Colonic mucosa (tissue), 4 donors: ENCODE results near the gene ABCC8. TPM values are rescaled to one million over a fixed set of nuclear protein-coding genes. Genes with fewer than 3 reads are reported as not detected.
"Not testable (repeated sequence)": the region's sequence is repeated elsewhere in the genome, so short reads cannot be mapped to it uniquely, and the experiment has no call there.

Experiments
- DNase-seq: peaks from one replicate; pipeline ENCODE4 v3.0.0-alpha.2; 2020
- H3K27ac ChIP-seq: fragments of 200-600 bp; one replicate; pipeline ENCODE4 v1.8.0; 2021
- H3K27me3 ChIP-seq: fragments of 200-600 bp; one replicate; pipeline ENCODE4 v1.8.0; 2021
- H3K36me3 ChIP-seq: fragments of 200-600 bp; one replicate; pipeline ENCODE4 v1.8.0; 2021
- H3K4me1 ChIP-seq: fragments of 200-600 bp; one replicate; pipeline ENCODE4 v1.8.0; 2021; ENCODE audit warnings: mild to moderate bottlenecking
- H3K4me3 ChIP-seq: fragments of 200-600 bp; one replicate; pipeline ENCODE4 v1.8.0; 2021
- H3K9ac ChIP-seq, 2 donors: one replicate each; pipeline ENCODE4 v1.7.0; 2013; ENCODE audit warnings: control low read depth in 2 of 2, low read depth in 2 of 2, low read length in 2 of 2
- H3K9me3 ChIP-seq: fragments of 200-600 bp; one replicate; pipeline ENCODE4 v1.8.0; 2021
- CTCF ChIP-seq: fragments of 200-600 bp; IDR thresholded peaks from one replicate; pipeline ENCODE4 v1.8.0; 2022; ENCODE audit warnings: antibody characterized with exemption, mild to moderate bottlenecking
- intact Hi-C: fragments of 100-400 bp; cut with DNase I; formaldehyde crosslinking; loops from one replicate; pipeline ENCODE4 v1.14.1; 2022
- total RNA-seq, 2 donors: library from RNA; stranded (reverse); fragmentation: NEBNext Ultra II Directional in 1 of 2; extraction: Animal tissue kit (Norgen Biotek cat#: 25700) in 1 of 2; gene quantifications; one replicate each; pipeline ENCODE4 v1.2.1, GENCODE V29; 2021
- donor health status: healthy.
- donor health status: DM: no; HTN: no; CAD: no.
- donor health status: DM: no; HTN: no; CAD: no.

The ABCC8 gene
- total RNA-seq, 2 donors from 2014 or later: 2.1 to 4.7 TPM

DNA sequence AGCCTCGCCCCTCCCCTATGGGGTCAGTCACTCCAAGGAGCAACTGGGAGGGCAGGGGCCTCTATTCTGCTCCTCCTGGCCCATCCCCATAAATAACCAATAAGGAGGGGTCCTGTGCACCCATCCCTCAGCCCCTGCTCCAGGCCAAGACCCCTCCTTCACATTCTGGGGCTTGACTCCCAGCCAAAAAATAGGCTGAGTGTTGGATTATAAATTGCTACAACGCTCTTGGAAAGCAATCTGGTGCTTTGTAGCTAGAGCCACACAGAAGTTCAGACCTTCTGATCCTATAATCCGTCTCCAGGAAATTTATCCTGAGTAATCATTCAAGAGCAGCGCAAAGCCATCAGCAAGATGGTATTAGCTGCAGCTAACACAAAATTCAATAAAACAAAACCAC, 42.5 kb downstream of the ABCC8 start:
- Histone ChIP-seq H3K4me3 (no peak overlapping the region), H3K27me3 (no peaks in the 10 kb centered on the region), H3K9me3 (no peaks in the 10 kb centered on the region), H3K27ac (no peak overlapping the region), H3K36me3 (no peaks in the 10 kb centered on the region), H3K4me1 (no peaks in the 10 kb centered on the region), H3K9ac (no peak overlapping the region)
- TF ChIP-seq CTCF: no peak
- DNase-seq: no peak
- intact Hi-C loops: no loop called here

DNA sequence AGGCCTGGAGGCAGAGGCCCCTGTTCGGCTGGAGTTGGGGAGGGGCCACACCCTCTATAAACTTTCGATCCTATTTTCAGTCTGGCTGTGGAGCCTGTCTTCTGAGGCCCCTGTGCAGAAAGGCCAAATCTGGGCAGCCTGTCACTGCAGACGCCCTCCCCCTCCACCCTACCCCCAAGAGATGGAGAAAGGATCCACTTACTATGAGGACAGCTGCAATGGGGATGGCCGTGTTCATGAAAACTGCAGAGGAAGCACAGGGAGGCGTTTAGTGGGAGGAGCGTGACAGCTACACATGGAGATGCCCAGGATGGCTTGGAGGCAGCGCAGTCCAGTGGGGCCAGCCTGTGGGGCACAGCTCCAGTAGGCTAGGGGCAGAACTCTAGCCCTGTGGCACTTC, 44.6 kb downstream of the ABCC8 start:
- no peaks in the 10 kb centered on the region for H3K27me3 ChIP-seq
- H3K27ac ChIP-seq: no peak overlapping the region
- DNase-seq: no peak
- H3K4me3 ChIP-seq: no peak overlapping the region
- intact Hi-C loops: no loop called here
- no peaks in the 10 kb centered on the region for H3K9me3 ChIP-seq
- no peak for TF ChIP-seq CTCF
- no peaks in the 10 kb centered on the region for H3K4me1 ChIP-seq
- no peaks in the 10 kb centered on the region for H3K36me3 ChIP-seq
- H3K9ac ChIP-seq: no peak overlapping the region

GRCh38 chr11:17431139-17431538, 45.5 kb downstream of the ABCC8 start:
- Histone ChIP-seq H3K27me3 (no peaks in the 10 kb centered on the region), H3K4me1 (no peaks in the 10 kb centered on the region), H3K9ac (no peak overlapping the region), H3K36me3 (no peaks in the 10 kb centered on the region), H3K4me3 (no peak overlapping the region), H3K9me3 (no peaks in the 10 kb centered on the region), H3K27ac (no peak overlapping the region)
- TF ChIP-seq CTCF: no peak
- intact Hi-C loops: no loop called here
- no peak for DNase-seq

DNA sequence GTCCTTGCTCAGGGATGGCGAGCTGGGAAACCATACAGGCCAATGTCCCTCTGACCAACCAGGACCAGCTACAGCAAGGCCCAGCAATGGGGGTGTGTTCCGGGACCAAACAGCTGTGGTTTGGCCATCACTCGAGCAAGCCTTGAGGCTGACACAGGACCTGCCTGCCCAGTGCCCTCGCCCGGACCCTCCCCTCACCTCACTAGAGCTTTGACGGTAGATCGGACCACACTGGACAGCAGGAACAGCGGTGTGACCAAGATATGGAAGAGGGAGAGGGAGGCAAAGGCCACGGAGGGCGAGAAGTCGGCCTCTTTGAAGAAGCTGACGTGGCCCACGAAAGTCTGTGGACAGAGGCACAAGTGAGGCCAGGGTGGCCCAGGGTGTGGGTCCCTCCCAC, 46.0 kb downstream of the ABCC8 start:
- DNase-seq: no peak
- H3K36me3 ChIP-seq: no peaks in the 10 kb centered on the region
- H3K9me3 ChIP-seq: no peaks in the 10 kb centered on the region
- no peaks in the 10 kb centered on the region for H3K4me1 ChIP-seq
- intact Hi-C loops: no loop called here
- no peak overlapping the region for H3K9ac ChIP-seq
- no peak overlapping the region for H3K4me3 ChIP-seq
- no peaks in the 10 kb centered on the region for H3K27me3 ChIP-seq
- TF ChIP-seq CTCF: no peak
- H3K27ac ChIP-seq: no peak overlapping the region

DNA sequence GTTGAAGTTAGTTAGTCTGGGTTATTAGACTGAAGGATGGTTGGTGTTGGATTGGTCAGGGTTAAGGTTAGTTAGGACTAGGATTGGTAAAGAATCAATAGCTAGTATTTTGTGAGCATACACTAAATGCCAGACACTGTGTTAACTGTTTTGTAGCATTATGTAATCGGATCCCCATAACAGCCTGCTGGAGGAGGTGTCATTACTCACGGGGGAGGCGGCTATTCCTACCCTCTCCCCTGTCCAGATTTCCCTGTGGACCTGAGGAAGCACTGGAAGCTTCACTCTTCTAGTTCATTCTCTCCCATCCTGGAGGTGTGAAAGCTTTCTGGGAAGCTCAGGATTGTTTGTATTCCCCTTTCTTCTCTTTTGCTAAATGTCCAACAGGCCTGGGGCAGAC, 47.7 kb downstream of the ABCC8 start:
- H3K36me3 ChIP-seq: no peaks in the 10 kb centered on the region
- intact Hi-C loops: no loop called here
- no peak for DNase-seq
- no peaks in the 10 kb centered on the region for H3K9me3 ChIP-seq
- H3K27me3 ChIP-seq: no peaks in the 10 kb centered on the region
- TF ChIP-seq CTCF: no peak
- H3K4me3 ChIP-seq: no peak overlapping the region
- H3K9ac ChIP-seq: no peak overlapping the region
- no peaks in the 10 kb centered on the region for H3K4me1 ChIP-seq
- H3K27ac ChIP-seq: no peak overlapping the region

DNA sequence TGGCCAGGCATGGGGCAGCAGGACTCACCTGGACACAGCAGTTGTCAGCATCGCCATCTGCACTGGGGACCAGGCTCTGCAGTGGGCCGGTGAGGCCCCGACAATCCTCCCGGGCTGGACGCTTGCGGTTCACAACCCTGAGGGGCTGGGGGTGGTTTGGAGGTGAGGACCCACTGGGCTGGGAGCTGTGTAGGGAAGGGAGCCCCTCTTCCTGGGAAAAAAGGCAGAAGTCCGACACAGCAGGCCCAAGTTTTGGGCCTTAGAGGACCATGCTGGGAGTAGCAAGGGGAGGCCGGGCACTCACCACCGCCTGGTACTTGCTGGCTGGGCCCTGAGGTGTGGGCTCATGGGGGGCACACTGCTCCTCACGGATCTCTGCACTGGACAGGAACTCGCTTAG, 48.4 kb downstream of the ABCC8 start:
- Histone ChIP-seq H3K4me1 (no peaks in the 10 kb centered on the region), H3K4me3 (no peak overlapping the region), H3K27me3 (no peaks in the 10 kb centered on the region), H3K9ac (no peak overlapping the region), H3K9me3 (no peaks in the 10 kb centered on the region), H3K27ac (no peak overlapping the region), H3K36me3 (no peaks in the 10 kb centered on the region)
- intact Hi-C loops: no loop called here
- DNase-seq: no peak
- TF ChIP-seq CTCF: no peak

- H3K9ac ChIP-seq, H3K9me3 ChIP-seq, H3K4me1 ChIP-seq, H3K27ac ChIP-seq, H3K36me3 ChIP-seq, intact Hi-C loops, H3K4me3 ChIP-seq, H3K27me3 ChIP-seq, DNase-seq: not testable (repeated sequence)
These were observed 50.4 kb downstream of the ABCC8 start for GRCh38 chr11:17426233-17426632.
